Body of pancreas (tissue), 4 donors: ENCODE measurements around the gene IQCC. TPM values are rescaled to one million over a fixed set of nuclear protein-coding genes. Genes with fewer than 3 reads are reported as not detected.
"Not testable (repeated sequence)": the region's sequence is repeated elsewhere in the genome, so short reads cannot be mapped to it uniquely, and the experiment has no call there.

Experiments used
- ATAC-seq: fragments of 150-250 bp; one replicate; pipeline ENCODE4 v1.9.1; 2016
- DNase-seq, 4 donors: peaks; one replicate each; pipeline ENCODE4 v3.0.0-alpha.2; 2019
- H3K27ac ChIP-seq, 4 donors: fragments of 200-600 bp; sonication (generic); 1 replicate in 3 of 4; 2 replicates in 1 of 4; pipeline versions ENCODE4 v1.5.1 to v1.6.1; 2016 to 2019; ENCODE audit warnings: mild to moderate bottlenecking in 1 of 4, mixed read lengths in 1 of 4, moderate library complexity in 1 of 4
- H3K27me3 ChIP-seq, 2 donors: fragments of 200-600 bp; sonication (generic); one replicate each; pipeline ENCODE4 v1.6.0; 2016; ENCODE audit warnings: mild to moderate bottlenecking in 1 of 2
- H3K36me3 ChIP-seq, 2 donors: fragments of 200-600 bp; sonication (generic); replicated peaks in 1 of 2; 2 replicates each; pipeline ENCODE4 v1.5.1; 2016; ENCODE audit warnings: low read depth in 2 of 2; ENCODE audit not compliant: insufficient read depth in 1 of 2
- H3K4me1 ChIP-seq: fragments of 200-600 bp; sonication (generic); one replicate; pipeline ENCODE4 v1.6.0; 2016
- H3K4me3 ChIP-seq, 2 donors: fragments of 200-600 bp; sonication (generic); 1 replicate in 1 of 2; 2 replicates in 1 of 2; pipeline ENCODE4 v1.5.1; 2016 to 2019
- H3K9me3 ChIP-seq, 3 donors: fragments of 200-600 bp; sonication (generic); 1 replicate in 2 of 3; 2 replicates in 1 of 3; pipeline ENCODE4 v1.5.1; 2016
- POLR2A ChIP-seq, 3 donors: fragments of 450-650 bp; IDR thresholded peaks; one replicate each; pipeline ENCODE4 v1.6.1; 2016; ENCODE audit warnings: antibody characterized with exemption in 3 of 3, mild to moderate bottlenecking in 2 of 3
- WGBS, 2 donors: methylation state at CpG; one replicate each; pipeline ENCODE4 v1.1.5; 2017; 5-methylcytosine and 5-hydroxymethylcytosine counted together
- intact Hi-C: fragments of 100-400 bp; cut with DNase I; formaldehyde crosslinking; loops from one replicate; pipeline ENCODE4 v1.15.1; 2023
- total RNA-seq, 2 donors: library from RNA; depleted of rRNA; stranded (reverse); fragments of >200 nt; gene quantifications; one replicate each; pipeline ENCODE4 v1.1.0, GENCODE V29; 2016
- TF ChIP-seq, protein P1 (sequence below), 7 experiments: fragments of 450-650 bp in 4 of 7; fragments of 200-600 bp in 3 of 7; sonication (generic) in 3 of 7; IDR thresholded peaks; one replicate each; pipeline ENCODE4 v1.5.1; 2016 to 2019; ENCODE audit warnings: antibody characterized with exemption in 7 of 7

IQCC gene
- total RNA-seq, result 1 to 10 TPM; 1.8 to 5.3 TPM

DNA sequence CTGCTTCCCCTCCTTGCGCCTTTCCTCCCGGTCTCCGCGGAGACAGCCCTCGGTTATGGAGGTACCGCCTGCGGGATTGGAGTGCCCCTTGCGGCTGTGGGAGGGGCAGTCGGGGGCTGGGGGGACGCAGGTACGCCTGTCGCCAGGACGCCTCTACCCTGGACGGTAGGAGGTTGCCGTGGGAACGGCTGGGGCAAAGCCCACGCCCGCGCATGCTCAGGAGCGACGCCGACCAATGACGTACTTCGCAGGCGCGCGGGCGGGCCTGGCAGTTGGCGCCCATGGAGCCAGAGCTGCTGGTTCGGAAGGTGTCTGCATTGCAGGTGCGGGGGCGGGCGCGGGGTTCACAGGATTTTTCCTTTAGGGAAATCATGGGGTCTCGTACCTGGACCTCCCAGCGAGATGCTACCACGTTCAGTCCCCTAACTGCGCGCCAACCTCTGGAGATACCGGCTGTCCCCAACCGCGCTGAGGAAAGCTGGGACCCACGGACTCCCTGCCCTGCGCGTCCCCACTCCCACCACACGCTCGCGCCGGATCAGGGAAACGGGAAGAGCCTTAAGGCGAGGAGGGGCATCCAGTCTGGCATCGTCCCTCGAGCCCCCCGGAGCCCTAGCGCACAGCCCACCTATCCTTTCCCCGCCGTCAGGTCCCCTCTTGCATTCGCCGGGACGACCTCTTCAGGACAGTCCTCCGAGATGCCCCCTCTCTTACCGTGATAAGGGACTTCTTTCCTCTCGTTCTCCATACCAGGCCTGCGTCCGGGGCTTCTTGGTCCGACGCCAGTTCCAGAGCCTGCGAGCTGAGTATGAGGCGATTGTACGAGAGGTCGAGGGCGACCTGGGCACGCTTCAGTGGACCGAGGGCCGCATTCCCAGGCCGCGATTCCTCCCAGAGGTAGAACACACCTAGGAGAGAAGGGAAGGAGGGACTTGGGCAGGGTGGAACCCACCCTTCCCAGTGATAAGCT, at the start of gene IQCC:
Gene IQCC (plus strand): TSS at position 271 of the 970 bp plus-strand sequence. CDS start 11 bp downstream, at position 282.
- ATAC-seq (peak; percentile 89), DNase-seq (peak; percentile 91 to 93 (median 92))
- intact Hi-C loops, result no loop called here
- Histone ChIP-seq H3K27ac (peak within 1 kb of the TSS; percentile 29 to 64 (median 52)), H3K36me3 (no peaks in the 10 kb centered on the region), H3K27me3 (no peaks in the 10 kb centered on the region), H3K4me1 (peaks cover 36% of the 10 kb centered on the region), H3K9me3 (no peaks in the 10 kb centered on the region), H3K4me3 (peak within 1 kb of the TSS; percentile 62 to 66)
- TF ChIP-seq, protein P1, sequence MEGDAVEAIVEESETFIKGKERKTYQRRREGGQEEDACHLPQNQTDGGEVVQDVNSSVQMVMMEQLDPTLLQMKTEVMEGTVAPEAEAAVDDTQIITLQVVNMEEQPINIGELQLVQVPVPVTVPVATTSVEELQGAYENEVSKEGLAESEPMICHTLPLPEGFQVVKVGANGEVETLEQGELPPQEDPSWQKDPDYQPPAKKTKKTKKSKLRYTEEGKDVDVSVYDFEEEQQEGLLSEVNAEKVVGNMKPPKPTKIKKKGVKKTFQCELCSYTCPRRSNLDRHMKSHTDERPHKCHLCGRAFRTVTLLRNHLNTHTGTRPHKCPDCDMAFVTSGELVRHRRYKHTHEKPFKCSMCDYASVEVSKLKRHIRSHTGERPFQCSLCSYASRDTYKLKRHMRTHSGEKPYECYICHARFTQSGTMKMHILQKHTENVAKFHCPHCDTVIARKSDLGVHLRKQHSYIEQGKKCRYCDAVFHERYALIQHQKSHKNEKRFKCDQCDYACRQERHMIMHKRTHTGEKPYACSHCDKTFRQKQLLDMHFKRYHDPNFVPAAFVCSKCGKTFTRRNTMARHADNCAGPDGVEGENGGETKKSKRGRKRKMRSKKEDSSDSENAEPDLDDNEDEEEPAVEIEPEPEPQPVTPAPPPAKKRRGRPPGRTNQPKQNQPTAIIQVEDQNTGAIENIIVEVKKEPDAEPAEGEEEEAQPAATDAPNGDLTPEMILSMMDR (IDR thresholded peaks at IDR 0.05), result peak in 1 of 7 experiments; percentile 24
- peak; percentile 57 to 90 (median 84) for TF ChIP-seq POLR2A (IDR thresholded peaks at IDR 0.05)
- WGBS, 2 donors, result 0 to 1% methylated on average over 9 to 77 of the region's 77 CpGs

DNA sequence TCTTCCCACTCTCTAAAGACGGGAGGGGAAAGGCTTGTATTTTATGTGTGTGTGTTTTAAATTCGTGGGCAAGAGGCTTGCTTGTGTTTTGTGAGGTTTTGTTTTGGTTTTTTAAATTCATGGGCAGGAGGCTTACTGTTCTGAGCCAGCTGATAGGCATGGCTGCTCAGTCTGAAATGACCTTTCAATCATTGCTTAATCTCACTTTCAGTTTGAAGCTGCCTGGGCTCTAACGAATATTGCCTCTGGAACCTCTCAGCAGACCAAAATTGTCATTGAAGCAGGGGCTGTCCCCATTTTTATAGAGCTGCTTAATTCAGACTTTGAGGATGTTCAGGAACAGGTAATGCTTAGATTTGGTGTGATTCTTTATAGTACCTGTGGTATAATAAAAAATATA, 46.3 kb upstream of the IQCC start:
- peaks cover 13 to 35% of the 10 kb centered on the region in 2 donors for H3K36me3 ChIP-seq
- DNase-seq (no peak), ATAC-seq (no peak)
- intact Hi-C loops, result no loop called here
- 67 to 73% methylated on average over 3 of the region's 3 CpGs for WGBS, 2 donors
- peaks cover 5% of the 10 kb centered on the region for H3K4me1 ChIP-seq
- no peaks in the 10 kb centered on the region for H3K9me3 ChIP-seq
- no peak overlapping the region for H3K4me3 ChIP-seq
- no peak overlapping the region for H3K27ac ChIP-seq
- no peak for TF ChIP-seq POLR2A (IDR thresholded peaks at IDR 0.05)
- TF ChIP-seq, protein P1 (IDR thresholded peaks at IDR 0.05), result no peak
- H3K27me3 ChIP-seq, result no peaks in the 10 kb centered on the region

DNA sequence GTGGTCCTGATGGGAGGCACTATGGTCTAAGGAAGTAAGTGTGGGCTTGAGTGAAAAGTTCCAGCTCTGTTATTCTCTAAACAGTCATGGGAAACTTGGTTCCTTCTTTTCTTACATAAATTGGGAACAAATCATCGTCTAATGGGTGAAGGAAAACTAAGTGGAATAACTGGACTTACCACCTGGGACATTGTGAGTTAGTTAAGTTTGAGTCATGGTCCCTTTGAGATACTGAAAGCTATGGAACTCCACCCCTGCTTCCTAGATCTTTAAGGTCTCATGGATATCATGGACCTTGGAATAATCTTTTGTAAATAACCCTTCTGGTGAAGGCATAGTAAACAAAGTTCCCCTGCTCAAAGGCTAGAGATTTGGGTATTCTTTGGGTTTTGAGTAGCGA, 42.1 kb upstream of the IQCC start:
- no peak for TF ChIP-seq POLR2A (IDR thresholded peaks at IDR 0.05)
- TF ChIP-seq, protein P1 (IDR thresholded peaks at IDR 0.05), result no peak
- Histone ChIP-seq H3K36me3 (peaks cover 5 to 27% of the 10 kb centered on the region in 2 donors), H3K4me3 (no peak overlapping the region), H3K27me3 (no peaks in the 10 kb centered on the region), H3K9me3 (no peaks in the 10 kb centered on the region), H3K27ac (no peak overlapping the region), H3K4me1 (peaks cover 5% of the 10 kb centered on the region)
- whole genome bisulfite sequencing, 2 donors, result 38 to 54% methylated on average over 2 of the region's 2 CpGs
- ATAC-seq, result no peak
- intact Hi-C loops, result no loop called here
- DNase-seq, result no peak

DNA sequence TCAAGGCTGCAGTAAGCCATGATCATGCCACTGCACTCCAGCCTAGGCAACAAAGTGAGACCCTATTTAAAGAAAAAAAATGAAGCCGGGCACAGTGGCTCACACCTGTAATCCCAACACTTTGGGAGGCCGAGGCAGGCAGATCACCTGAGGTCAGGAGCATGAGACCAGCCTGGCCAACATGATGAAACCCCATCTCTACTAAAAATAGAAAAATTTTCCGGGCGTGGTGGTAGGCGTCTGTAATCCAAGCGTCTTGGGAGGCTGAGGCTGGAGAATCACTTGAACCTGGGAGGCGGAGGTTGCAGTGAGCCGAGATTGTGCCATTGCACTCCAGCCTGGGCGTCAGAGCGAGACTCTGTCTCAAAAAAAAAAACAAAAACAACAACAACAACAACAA, 39.8 kb upstream of the IQCC start:
- intact Hi-C loops, H3K4me1 ChIP-seq, H3K9me3 ChIP-seq, H3K4me3 ChIP-seq, H3K27ac ChIP-seq, DNase-seq, H3K27me3 ChIP-seq, ATAC-seq: not testable (repeated sequence)
- H3K36me3 ChIP-seq, result peaks cover 5 to 26% of the 10 kb centered on the region in 2 donors
- WGBS, 2 donors, result 92 to 96% methylated on average over 10 of the region's 10 CpGs

DNA sequence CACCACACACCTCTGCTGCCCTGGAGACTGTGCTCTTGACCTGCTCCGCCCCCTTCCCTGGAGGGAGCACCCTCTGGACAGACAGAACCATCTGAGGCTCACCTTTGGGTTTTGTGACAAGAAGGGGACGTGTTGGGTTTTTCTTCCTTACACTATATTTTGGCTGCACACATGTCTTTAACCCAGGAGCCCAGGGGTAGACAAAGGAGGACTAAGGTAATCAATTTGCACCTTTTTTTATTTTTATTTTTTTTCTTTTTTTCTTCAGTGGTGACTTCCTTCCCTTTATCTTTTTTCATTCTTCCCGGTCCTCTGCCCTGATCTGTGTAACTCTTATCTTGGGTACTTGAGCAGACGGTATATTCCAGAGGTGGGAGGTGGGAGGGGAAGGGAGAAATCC, 34.5 kb upstream of the IQCC start:
- no peaks in the 10 kb centered on the region for H3K27me3 ChIP-seq
- no peaks in the 10 kb centered on the region for H3K9me3 ChIP-seq
- no peak for TF ChIP-seq POLR2A (IDR thresholded peaks at IDR 0.05)
- TF ChIP-seq, protein P1 (IDR thresholded peaks at IDR 0.05), result no peak
- no peak overlapping the region for H3K4me3 ChIP-seq
- no peak overlapping the region for H3K27ac ChIP-seq
- H3K4me1 ChIP-seq, result no peaks in the 10 kb centered on the region
- DNase-seq (no peak), ATAC-seq (no peak)
- intact Hi-C loops, result no loop called here
- WGBS, 2 donors, result 62 to 78% methylated on average over 3 to 4 of the region's 4 CpGs
- H3K36me3 ChIP-seq, result peaks cover 9 to 31% of the 10 kb centered on the region in 2 donors
